ENCODE data around the gene TRIM71.

DNA sequence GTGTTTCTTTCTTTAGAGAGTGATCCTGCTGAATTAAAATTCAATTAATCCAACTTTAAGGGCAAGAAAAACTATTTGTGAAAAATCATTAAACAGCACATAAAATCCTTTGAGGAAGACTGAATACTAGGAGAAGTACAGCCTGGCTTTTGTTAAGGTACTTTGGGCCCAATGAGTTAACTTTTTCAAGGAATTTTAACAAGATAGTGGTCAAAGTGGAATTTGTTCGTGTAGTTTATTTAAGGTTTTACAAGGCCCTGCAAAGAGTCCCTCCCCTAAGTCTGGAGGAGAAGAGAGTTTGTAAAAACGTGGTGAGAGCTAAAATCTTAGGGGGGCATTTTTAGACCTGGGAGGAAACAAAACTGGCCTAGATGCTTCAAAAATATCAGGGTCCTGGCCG is 26.0 kb upstream of the TRIM71 start:
- TF ChIP-seq, protein P1, sequence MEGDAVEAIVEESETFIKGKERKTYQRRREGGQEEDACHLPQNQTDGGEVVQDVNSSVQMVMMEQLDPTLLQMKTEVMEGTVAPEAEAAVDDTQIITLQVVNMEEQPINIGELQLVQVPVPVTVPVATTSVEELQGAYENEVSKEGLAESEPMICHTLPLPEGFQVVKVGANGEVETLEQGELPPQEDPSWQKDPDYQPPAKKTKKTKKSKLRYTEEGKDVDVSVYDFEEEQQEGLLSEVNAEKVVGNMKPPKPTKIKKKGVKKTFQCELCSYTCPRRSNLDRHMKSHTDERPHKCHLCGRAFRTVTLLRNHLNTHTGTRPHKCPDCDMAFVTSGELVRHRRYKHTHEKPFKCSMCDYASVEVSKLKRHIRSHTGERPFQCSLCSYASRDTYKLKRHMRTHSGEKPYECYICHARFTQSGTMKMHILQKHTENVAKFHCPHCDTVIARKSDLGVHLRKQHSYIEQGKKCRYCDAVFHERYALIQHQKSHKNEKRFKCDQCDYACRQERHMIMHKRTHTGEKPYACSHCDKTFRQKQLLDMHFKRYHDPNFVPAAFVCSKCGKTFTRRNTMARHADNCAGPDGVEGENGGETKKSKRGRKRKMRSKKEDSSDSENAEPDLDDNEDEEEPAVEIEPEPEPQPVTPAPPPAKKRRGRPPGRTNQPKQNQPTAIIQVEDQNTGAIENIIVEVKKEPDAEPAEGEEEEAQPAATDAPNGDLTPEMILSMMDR (IDR thresholded peaks at IDR 0.05; ENCODE audit: insufficient read depth, low read depth, low read length) = no peak
- no peak for TF ChIP-seq EZH2 (IDR thresholded peaks at IDR 0.05; ENCODE audit: insufficient read depth, low read length)

Measured in astrocyte (in vitro differentiated cells and primary cell).